Spleen (tissue), 7 donors: Measurements from ENCODE around the gene FLCN.

Source experiments
- POLR2A ChIP-seq, 3 donors: fragments of 450-650 bp; IDR thresholded peaks; one replicate each; pipeline ENCODE4 v1.5.1; 2017; ENCODE audit warnings: antibody characterized with exemption in 3 of 3, mild to moderate bottlenecking in 1 of 3
- POLR2AphosphoS5 ChIP-seq, 3 donors: sonication (generic); formaldehyde crosslinking; IDR thresholded peaks; one replicate each; pipeline ENCODE4 v1.5.1; 2017; ENCODE audit warnings: antibody characterized with exemption in 3 of 3
- TF ChIP-seq, protein P1 (sequence below), 11 experiments: fragments of 200-600 bp in 7 of 11; fragments of 450-650 bp in 4 of 11; sonication (generic) in 4 of 11; IDR thresholded peaks in 8 of 11; conservative IDR thresholded peaks in 3 of 11; 1 replicate in 7 of 11; 2 replicates in 4 of 11; pipeline versions ENCODE4 v1.4.0 to v1.8.0; 2016 to 2021; ENCODE audit warnings: antibody characterized with exemption in 11 of 11, inconsistent platforms in 4 of 11, mild to moderate bottlenecking in 1 of 11
- donor health status: DM: no; HTN: no; CAD: no; lungs with moderate emphysema.
- donor health status: DM: no; HTN: no; CAD: no.
- donor health status: DM: no; HTN: no; CAD: no.

DNA sequence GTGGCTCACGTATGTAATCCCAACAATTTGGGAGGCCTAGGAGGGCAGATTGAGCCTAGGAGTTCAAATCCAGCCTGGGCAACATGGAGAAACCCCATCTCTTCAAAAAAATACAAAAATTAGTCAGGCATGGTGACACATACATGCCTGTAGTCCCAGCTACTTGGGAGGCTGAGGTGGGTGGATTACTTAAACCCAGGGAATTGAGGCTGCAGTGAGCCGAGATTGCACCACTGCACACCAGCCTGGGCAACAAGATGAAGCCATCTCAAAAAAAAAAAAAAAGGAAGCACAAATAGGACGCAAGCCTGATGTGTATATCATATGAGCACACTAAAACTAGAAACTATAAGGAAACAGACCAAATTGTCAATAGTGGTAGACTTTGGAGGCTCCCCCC, 17.1 kb upstream of the FLCN start:
- TF ChIP-seq POLR2AphosphoS5 (IDR thresholded peaks at IDR 0.05) (no peak), POLR2A (IDR thresholded peaks at IDR 0.05) (no peak)
- TF ChIP-seq, protein P1, sequence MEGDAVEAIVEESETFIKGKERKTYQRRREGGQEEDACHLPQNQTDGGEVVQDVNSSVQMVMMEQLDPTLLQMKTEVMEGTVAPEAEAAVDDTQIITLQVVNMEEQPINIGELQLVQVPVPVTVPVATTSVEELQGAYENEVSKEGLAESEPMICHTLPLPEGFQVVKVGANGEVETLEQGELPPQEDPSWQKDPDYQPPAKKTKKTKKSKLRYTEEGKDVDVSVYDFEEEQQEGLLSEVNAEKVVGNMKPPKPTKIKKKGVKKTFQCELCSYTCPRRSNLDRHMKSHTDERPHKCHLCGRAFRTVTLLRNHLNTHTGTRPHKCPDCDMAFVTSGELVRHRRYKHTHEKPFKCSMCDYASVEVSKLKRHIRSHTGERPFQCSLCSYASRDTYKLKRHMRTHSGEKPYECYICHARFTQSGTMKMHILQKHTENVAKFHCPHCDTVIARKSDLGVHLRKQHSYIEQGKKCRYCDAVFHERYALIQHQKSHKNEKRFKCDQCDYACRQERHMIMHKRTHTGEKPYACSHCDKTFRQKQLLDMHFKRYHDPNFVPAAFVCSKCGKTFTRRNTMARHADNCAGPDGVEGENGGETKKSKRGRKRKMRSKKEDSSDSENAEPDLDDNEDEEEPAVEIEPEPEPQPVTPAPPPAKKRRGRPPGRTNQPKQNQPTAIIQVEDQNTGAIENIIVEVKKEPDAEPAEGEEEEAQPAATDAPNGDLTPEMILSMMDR (IDR thresholded peaks at IDR 0.05 in 8 of 11, conservative IDR thresholded peaks at IDR 0.05 in 3 of 11), result no peak
